Ishikawa (cell line): Measurements from ENCODE around the gene COL15A1.

ENCODE experiments used
- CREB1 ChIP-seq: IDR thresholded peaks from 2 replicates; pipeline ENCODE4 v1.6.1; 2012; ENCODE audit warnings: low read depth
- EP300 ChIP-seq: IDR thresholded peaks from 2 replicates; pipeline ENCODE4 v1.6.1; 2012; ENCODE audit warnings: borderline replicate concordance
- FOXM1 ChIP-seq: IDR thresholded peaks from 2 replicates; pipeline ENCODE4 v1.6.1; 2012; ENCODE audit warnings: low read depth, borderline replicate concordance
- RAD21 ChIP-seq: IDR thresholded peaks from 2 replicates; pipeline ENCODE4 v1.6.1; 2012; ENCODE audit warnings: low read depth
- YY1 ChIP-seq: IDR thresholded peaks from 2 replicates; pipeline ENCODE4 v1.6.1; 2012; ENCODE audit warnings: low read depth
- ZBTB7A ChIP-seq: IDR thresholded peaks from 2 replicates; pipeline ENCODE4 v1.6.1; 2012; ENCODE audit warnings: low read depth

GRCh38 chr9:99013550-99013949 is 69.8 kb downstream of the COL15A1 start:
- TF ChIP-seq CREB1 = no peak
- no peak for TF ChIP-seq RAD21
- no peak for TF ChIP-seq EP300
- no peak for TF ChIP-seq FOXM1
- TF ChIP-seq YY1 = no peak
- TF ChIP-seq ZBTB7A = no peak
